ENCODE data around the gene ANAPC10. TPM values are rescaled to one million over a fixed set of nuclear protein-coding genes. Genes with fewer than 3 reads are reported as not detected.

ANAPC10 gene
- total RNA-seq, 4 donors from 2014 or later = 17.7 to 33.6 (median 24.9) TPM

DNA sequence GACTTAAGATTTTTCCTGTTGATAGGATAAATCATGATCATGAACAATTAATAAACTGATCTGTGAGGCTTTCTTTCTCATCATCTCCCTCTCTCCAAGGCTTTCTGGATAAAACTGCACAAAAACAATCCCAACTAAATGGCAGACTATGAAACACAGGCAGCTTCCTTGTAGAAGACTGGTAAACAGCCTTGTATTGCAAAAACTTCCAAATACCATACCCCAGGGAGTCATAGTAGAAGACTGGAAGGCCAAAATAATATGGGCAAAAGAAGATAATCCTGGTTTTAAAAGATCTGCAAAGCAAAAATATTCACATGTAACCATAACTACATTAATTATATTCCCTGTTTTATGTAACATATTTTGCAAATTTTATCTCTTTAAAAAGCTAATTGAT lies 113.0 kb downstream of the ANAPC10 start:
- Histone ChIP-seq H3K4me3 (no peak overlapping the region), H3K36me3 (no peaks in the 10 kb centered on the region), H3K27me3 (no peaks in the 10 kb centered on the region), H3K4me1 (no peaks in the 10 kb centered on the region), H3K27ac (peak overlapping the region in 1 of 4 donors; percentile 5), H3K9me3 (no peaks in the 10 kb centered on the region)
- ATAC-seq (no peak), DNase-seq (no peak)
- in situ Hi-C loops (cut with MboI; ENCODE audit: low sequenced_read_pairs in 4 of 4) = no loop called here
- TF ChIP-seq CTCF (IDR thresholded peaks at IDR 0.05 in 4 of 5, conservative IDR thresholded peaks at IDR 0.05 in 1 of 5) (no peak), POLR2A (IDR thresholded peaks at IDR 0.05) (no peak)
- intact Hi-C loops (cut with DNase I; ENCODE audit: low total_unique reads) = no loop called here

GRCh38 chr4:144984241-144984640 lies 113.8 kb downstream of the ANAPC10 start:
- in situ Hi-C loops (cut with MboI; ENCODE audit: low sequenced_read_pairs in 4 of 4) (no loop called here), intact Hi-C loops (cut with DNase I; ENCODE audit: low total_unique reads) (no loop called here)
- Histone ChIP-seq H3K36me3 (no peaks in the 10 kb centered on the region), H3K4me1 (no peaks in the 10 kb centered on the region), H3K9me3 (no peaks in the 10 kb centered on the region), H3K27ac (peak overlapping the region in 2 of 4 donors; percentile 5), H3K4me3 (no peak overlapping the region), H3K27me3 (no peaks in the 10 kb centered on the region)
- DNase-seq (no peak), ATAC-seq (no peak)
- TF ChIP-seq CTCF (IDR thresholded peaks at IDR 0.05 in 4 of 5, conservative IDR thresholded peaks at IDR 0.05 in 1 of 5) = no peak
- no peak for TF ChIP-seq POLR2A (IDR thresholded peaks at IDR 0.05)

DNA sequence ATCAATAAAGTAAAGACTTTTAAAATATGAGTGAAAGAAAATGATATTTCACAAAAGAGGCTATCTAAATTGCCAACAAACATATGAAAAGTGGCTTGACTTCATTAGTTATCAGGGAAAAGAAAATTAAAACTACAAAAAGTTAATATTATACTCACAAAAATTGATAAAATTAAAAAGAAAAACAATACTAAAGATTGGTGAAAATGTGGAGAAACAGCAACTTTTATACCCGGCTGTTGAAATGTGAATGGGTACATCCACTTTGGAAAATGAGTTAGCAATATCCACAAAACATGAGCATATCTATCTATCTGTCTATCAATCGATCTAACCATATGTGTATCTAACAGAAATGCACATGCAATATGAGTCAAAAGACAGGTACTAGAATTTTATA lies 122.3 kb downstream of the ANAPC10 start:
- no peak overlapping the region for H3K27ac ChIP-seq
- DNase-seq = no peak
- H3K4me1 ChIP-seq = no peaks in the 10 kb centered on the region
- H3K36me3 ChIP-seq = no peaks in the 10 kb centered on the region
- no peaks in the 10 kb centered on the region for H3K9me3 ChIP-seq
- H3K4me3 ChIP-seq = no peak overlapping the region
- ATAC-seq = no peak
- in situ Hi-C loops (cut with MboI; ENCODE audit: low sequenced_read_pairs in 4 of 4) = no loop called here
- TF ChIP-seq CTCF (IDR thresholded peaks at IDR 0.05 in 4 of 5, conservative IDR thresholded peaks at IDR 0.05 in 1 of 5) (no peak), POLR2A (IDR thresholded peaks at IDR 0.05) (no peak)
- intact Hi-C loops (cut with DNase I; ENCODE audit: low total_unique reads) = no loop called here
- H3K27me3 ChIP-seq = no peaks in the 10 kb centered on the region

DNA sequence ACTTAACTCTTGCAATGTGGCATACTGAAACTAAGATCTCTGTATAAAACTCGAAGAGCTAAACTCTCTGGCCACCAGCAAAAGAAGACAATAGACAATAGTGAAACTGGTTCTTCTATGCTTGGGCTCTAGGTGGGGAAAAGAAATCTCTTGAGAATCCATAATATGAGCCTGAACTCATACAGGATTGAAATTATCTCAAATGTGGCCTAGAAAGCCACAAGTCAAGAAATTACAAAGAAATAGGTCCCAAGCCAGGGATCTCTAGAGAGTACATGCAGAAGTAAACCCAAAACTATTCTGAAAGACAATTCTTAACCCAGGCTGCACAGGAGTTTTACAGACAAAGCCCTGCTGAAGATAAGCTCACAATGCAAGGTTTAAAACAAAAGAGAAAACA lies 127.4 kb downstream of the ANAPC10 start:
- Histone ChIP-seq H3K9me3 (no peaks in the 10 kb centered on the region), H3K27me3 (no peaks in the 10 kb centered on the region), H3K27ac (no peak overlapping the region), H3K4me3 (no peak overlapping the region), H3K4me1 (no peaks in the 10 kb centered on the region), H3K36me3 (no peaks in the 10 kb centered on the region)
- intact Hi-C loops (cut with DNase I; ENCODE audit: low total_unique reads) (no loop called here), in situ Hi-C loops (cut with MboI; ENCODE audit: low sequenced_read_pairs in 4 of 4) (no loop called here)
- DNase-seq (no peak), ATAC-seq (no peak)
- TF ChIP-seq CTCF (IDR thresholded peaks at IDR 0.05 in 4 of 5, conservative IDR thresholded peaks at IDR 0.05 in 1 of 5) (no peak), POLR2A (IDR thresholded peaks at IDR 0.05) (no peak)

GRCh38 chr4:144969821-144970220 lies 128.2 kb downstream of the ANAPC10 start:
- no peaks in the 10 kb centered on the region for H3K9me3 ChIP-seq
- in situ Hi-C loops (cut with MboI; ENCODE audit: low sequenced_read_pairs in 4 of 4) (no loop called here), intact Hi-C loops (cut with DNase I; ENCODE audit: low total_unique reads) (no loop called here)
- H3K27me3 ChIP-seq = no peaks in the 10 kb centered on the region
- no peak overlapping the region for H3K27ac ChIP-seq
- no peaks in the 10 kb centered on the region for H3K4me1 ChIP-seq
- no peaks in the 10 kb centered on the region for H3K36me3 ChIP-seq
- TF ChIP-seq CTCF (IDR thresholded peaks at IDR 0.05 in 4 of 5, conservative IDR thresholded peaks at IDR 0.05 in 1 of 5) = no peak
- TF ChIP-seq POLR2A (IDR thresholded peaks at IDR 0.05) = no peak
- ATAC-seq = no peak
- H3K4me3 ChIP-seq = no peak overlapping the region
- no peak for DNase-seq
